GM12891 (cell line): ENCODE data around the gene EML1.

ENCODE experiments used
- POLR2A ChIP-seq: IDR thresholded peaks from 2 replicates; pipeline ENCODE4 v1.6.1; 2011; ENCODE audit warnings: low read depth, low read length, control low read depth
- POLR2AphosphoS5 ChIP-seq: IDR thresholded peaks from 2 replicates; pipeline ENCODE4 v1.6.1; 2011; ENCODE audit warnings: low read depth, low read length, control low read depth

DNA sequence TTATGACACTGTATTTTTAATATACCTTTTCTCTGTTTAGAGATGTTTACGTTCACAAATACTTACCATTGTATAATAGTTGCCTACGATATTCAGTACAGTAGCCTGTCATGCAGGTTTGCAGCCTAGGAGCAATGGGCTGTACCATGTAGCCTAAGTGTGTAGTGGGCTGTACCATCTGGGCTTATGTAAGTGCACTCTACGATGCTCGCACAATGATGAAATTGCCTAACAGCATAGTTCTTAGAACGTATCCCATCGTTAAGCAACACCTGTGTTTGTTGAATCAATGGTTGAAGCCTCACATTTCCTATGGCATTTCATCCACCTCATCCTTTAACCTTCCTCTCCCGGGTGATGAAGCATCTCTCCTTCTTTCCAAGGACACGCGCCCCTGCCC lies 12.5 kb upstream of the EML1 start:
- no peak for TF ChIP-seq POLR2A
- TF ChIP-seq POLR2AphosphoS5, result no peak
